ENCODE measurements around the gene TOP3B.

The TOP3B gene

GRCh38 chr22:22009661-22010060, 27.1 kb upstream of the TOP3B start:
- Histone ChIP-seq H3K4me1 (ENCODE audit: control insufficient read depth, insufficient read depth, low read depth, low read length) (no peaks in the 10 kb centered on the region), H2BK5ac (ENCODE audit: low read depth, low read length, poor library complexity, severe bottlenecking) (no peak overlapping the region), H4K91ac (ENCODE audit: low read length) (no peak overlapping the region), H3K36me3 (ENCODE audit: control insufficient read depth in 1 of 2, insufficient read depth in 2 of 2, low read depth in 1 of 2, low read length in 2 of 2) (no peaks in the 10 kb centered on the region), H2BK15ac (ENCODE audit: low read depth, poor library complexity, severe bottlenecking) (no peak overlapping the region), H3K4ac (ENCODE audit: low read depth in 1 of 2, low read length in 2 of 2) (no peak overlapping the region), H2BK120ac (ENCODE audit: low read depth, low read length) (no peak overlapping the region), H2AFZ (ENCODE audit: low read depth, low read length) (no peak overlapping the region), H3K4me2 (ENCODE audit: low read length, poor library complexity, severe bottlenecking) (no peak overlapping the region), H4K8ac (ENCODE audit: low read length) (no peak overlapping the region), H3K4me3 (ENCODE audit: insufficient read depth in 1 of 2, low read depth in 1 of 2, low read length in 2 of 2) (no peak overlapping the region), H3K79me1 (replicated peaks; ENCODE audit: low read length, poor library complexity, severe bottlenecking) (no peaks in the 10 kb centered on the region), H3K27me3 (ENCODE audit: control insufficient read depth in 1 of 2, insufficient read depth in 1 of 2, low read length in 2 of 2) (peaks cover 7 to 11% of the 10 kb centered on the region in 2 experiments), H3K9ac (ENCODE audit: low read length) (no peak overlapping the region), H3K18ac (ENCODE audit: low read depth in 1 of 2, low read length in 2 of 2) (no peak overlapping the region), H3K9me3 (ENCODE audit: control insufficient read depth, low read length) (no peaks in the 10 kb centered on the region), H2BK12ac (ENCODE audit: low read length in 2 of 2) (no peak overlapping the region), H3K23ac (ENCODE audit: low read length in 2 of 2) (no peak overlapping the region), H3K14ac (ENCODE audit: low read length in 2 of 2) (no peak overlapping the region), H2AK5ac (ENCODE audit: low read length, severe bottlenecking) (no peak overlapping the region), H3K27ac (ENCODE audit: low read length, poor library complexity, severe bottlenecking) (no peak overlapping the region)
- DNase-seq: no peak
- 79% methylated on average over 3 of the region's 3 CpGs for WGBS

GRCh38 chr22:22006596-22006990, 24.0 kb upstream of the TOP3B start:
- no peak for DNase-seq
- Histone ChIP-seq H3K4me3 (ENCODE audit: insufficient read depth in 1 of 2, low read depth in 1 of 2, low read length in 2 of 2) (no peak overlapping the region), H3K4me1 (ENCODE audit: control insufficient read depth, insufficient read depth, low read depth, low read length) (no peaks in the 10 kb centered on the region), H3K4me2 (ENCODE audit: low read length, poor library complexity, severe bottlenecking) (no peak overlapping the region), H3K79me1 (replicated peaks; ENCODE audit: low read length, poor library complexity, severe bottlenecking) (no peaks in the 10 kb centered on the region), H3K9ac (ENCODE audit: low read length) (no peak overlapping the region), H3K18ac (ENCODE audit: low read depth in 1 of 2, low read length in 2 of 2) (no peak overlapping the region), H3K27me3 (ENCODE audit: control insufficient read depth in 1 of 2, insufficient read depth in 1 of 2, low read length in 2 of 2) (peaks cover 11 to 20% of the 10 kb centered on the region in 2 experiments), H4K91ac (ENCODE audit: low read length) (no peak overlapping the region), H2AK5ac (ENCODE audit: low read length, severe bottlenecking) (no peak overlapping the region), H2BK12ac (ENCODE audit: low read length in 2 of 2) (no peak overlapping the region), H3K27ac (ENCODE audit: low read length, poor library complexity, severe bottlenecking) (no peak overlapping the region), H3K14ac (ENCODE audit: low read length in 2 of 2) (no peak overlapping the region), H4K8ac (ENCODE audit: low read length) (no peak overlapping the region), H3K9me3 (ENCODE audit: control insufficient read depth, low read length) (no peaks in the 10 kb centered on the region), H3K4ac (ENCODE audit: low read depth in 1 of 2, low read length in 2 of 2) (no peak overlapping the region), H2BK120ac (ENCODE audit: low read depth, low read length) (no peak overlapping the region), H2AFZ (ENCODE audit: low read depth, low read length) (no peak overlapping the region), H2BK5ac (ENCODE audit: low read depth, low read length, poor library complexity, severe bottlenecking) (no peak overlapping the region), H2BK15ac (ENCODE audit: low read depth, poor library complexity, severe bottlenecking) (no peak overlapping the region), H3K23ac (ENCODE audit: low read length in 2 of 2) (no peak overlapping the region), H3K36me3 (ENCODE audit: control insufficient read depth in 1 of 2, insufficient read depth in 2 of 2, low read depth in 1 of 2, low read length in 2 of 2) (no peaks in the 10 kb centered on the region)
- 96% methylated on average over 6 of the region's 6 CpGs for WGBS

- Histone ChIP-seq H3K4me3 (ENCODE audit: insufficient read depth in 1 of 2, low read depth in 1 of 2, low read length in 2 of 2) (no peak overlapping the region), H3K27me3 (ENCODE audit: control insufficient read depth in 1 of 2, insufficient read depth in 1 of 2, low read length in 2 of 2) (peaks cover 13 to 24% of the 10 kb centered on the region in 2 experiments), H3K4me2 (ENCODE audit: low read length, poor library complexity, severe bottlenecking) (no peak overlapping the region), H4K8ac (ENCODE audit: low read length) (no peak overlapping the region), H3K9ac (ENCODE audit: low read length) (no peak overlapping the region), H3K14ac (ENCODE audit: low read length in 2 of 2) (no peak overlapping the region), H3K4me1 (ENCODE audit: control insufficient read depth, insufficient read depth, low read depth, low read length) (no peaks in the 10 kb centered on the region), H3K79me1 (replicated peaks; ENCODE audit: low read length, poor library complexity, severe bottlenecking) (no peaks in the 10 kb centered on the region), H2BK120ac (ENCODE audit: low read depth, low read length) (no peak overlapping the region), H2BK5ac (ENCODE audit: low read depth, low read length, poor library complexity, severe bottlenecking) (no peak overlapping the region), H4K91ac (ENCODE audit: low read length) (no peak overlapping the region), H3K18ac (ENCODE audit: low read depth in 1 of 2, low read length in 2 of 2) (no peak overlapping the region), H2BK15ac (ENCODE audit: low read depth, poor library complexity, severe bottlenecking) (no peak overlapping the region), H2AK5ac (ENCODE audit: low read length, severe bottlenecking) (no peak overlapping the region), H3K27ac (ENCODE audit: low read length, poor library complexity, severe bottlenecking) (no peak overlapping the region), H3K36me3 (ENCODE audit: control insufficient read depth in 1 of 2, insufficient read depth in 2 of 2, low read depth in 1 of 2, low read length in 2 of 2) (no peaks in the 10 kb centered on the region), H3K23ac (ENCODE audit: low read length in 2 of 2) (no peak overlapping the region), H2AFZ (ENCODE audit: low read depth, low read length) (no peak overlapping the region), H3K9me3 (ENCODE audit: control insufficient read depth, low read length) (no peaks in the 10 kb centered on the region), H3K4ac (ENCODE audit: low read depth in 1 of 2, low read length in 2 of 2) (no peak overlapping the region), H2BK12ac (ENCODE audit: low read length in 2 of 2) (no peak overlapping the region)
- WGBS: 83% methylated on average over 2 of the region's 5 CpGs
- DNase-seq: no peak
Measured at GRCh38 chr22:22005945-22006595, 23.5 kb upstream of the TOP3B start.

GRCh38 chr22:22003233-22003632, 20.6 kb upstream of the TOP3B start:
- no peak overlapping the region for H2AFZ ChIP-seq (ENCODE audit: low read depth, low read length)
- H3K18ac ChIP-seq (ENCODE audit: low read depth in 1 of 2, low read length in 2 of 2): no peak overlapping the region
- DNase-seq: no peak
- H3K9me3 ChIP-seq (ENCODE audit: control insufficient read depth, low read length): no peaks in the 10 kb centered on the region
- H2BK12ac ChIP-seq (ENCODE audit: low read length in 2 of 2): no peak overlapping the region
- no peak overlapping the region for H2BK5ac ChIP-seq (ENCODE audit: low read depth, low read length, poor library complexity, severe bottlenecking)
- no peak overlapping the region for H3K9ac ChIP-seq (ENCODE audit: low read length)
- H3K27me3 ChIP-seq (ENCODE audit: control insufficient read depth in 1 of 2, insufficient read depth in 1 of 2, low read length in 2 of 2): peaks cover 11 to 32% of the 10 kb centered on the region in 2 experiments
- no peak overlapping the region for H3K4ac ChIP-seq (ENCODE audit: low read depth in 1 of 2, low read length in 2 of 2)
- H3K4me3 ChIP-seq (ENCODE audit: insufficient read depth in 1 of 2, low read depth in 1 of 2, low read length in 2 of 2): no peak overlapping the region
- no peak overlapping the region for H3K4me2 ChIP-seq (ENCODE audit: low read length, poor library complexity, severe bottlenecking)
- no peak overlapping the region for H4K8ac ChIP-seq (ENCODE audit: low read length)
- H3K23ac ChIP-seq (ENCODE audit: low read length in 2 of 2): no peak overlapping the region
- H3K4me1 ChIP-seq (ENCODE audit: control insufficient read depth, insufficient read depth, low read depth, low read length): no peaks in the 10 kb centered on the region
- no peak overlapping the region for H2BK120ac ChIP-seq (ENCODE audit: low read depth, low read length)
- 90% methylated on average over 1 of the region's 3 CpGs for WGBS
- H2BK15ac ChIP-seq (ENCODE audit: low read depth, poor library complexity, severe bottlenecking): no peak overlapping the region
- H3K27ac ChIP-seq (ENCODE audit: low read length, poor library complexity, severe bottlenecking): no peak overlapping the region
- H3K79me1 ChIP-seq (replicated peaks; ENCODE audit: low read length, poor library complexity, severe bottlenecking): no peaks in the 10 kb centered on the region
- H2AK5ac ChIP-seq (ENCODE audit: low read length, severe bottlenecking): no peak overlapping the region
- H3K36me3 ChIP-seq (ENCODE audit: control insufficient read depth in 1 of 2, insufficient read depth in 2 of 2, low read depth in 1 of 2, low read length in 2 of 2): no peaks in the 10 kb centered on the region
- no peak overlapping the region for H3K14ac ChIP-seq (ENCODE audit: low read length in 2 of 2)
- no peak overlapping the region for H4K91ac ChIP-seq (ENCODE audit: low read length)

All from mesenchymal stem cell (in vitro differentiated cells and primary cell).